Body of pancreas (tissue), 4 donors: ENCODE data around the gene DOCK2. TPM values are rescaled to one million over a fixed set of nuclear protein-coding genes. Genes with fewer than 3 reads are reported as not detected.

Experiments used
- ATAC-seq: fragments of 150-250 bp; one replicate; pipeline ENCODE4 v1.9.1; 2016
- DNase-seq, 4 donors: peaks; one replicate each; pipeline ENCODE4 v3.0.0-alpha.2; 2019
- H3K27ac ChIP-seq, 4 donors: fragments of 200-600 bp; sonication (generic); 1 replicate in 3 of 4; 2 replicates in 1 of 4; pipeline versions ENCODE4 v1.5.1 to v1.6.1; 2016 to 2019; ENCODE audit warnings: mild to moderate bottlenecking in 1 of 4, mixed read lengths in 1 of 4, moderate library complexity in 1 of 4
- H3K27me3 ChIP-seq, 2 donors: fragments of 200-600 bp; sonication (generic); one replicate each; pipeline ENCODE4 v1.6.0; 2016; ENCODE audit warnings: mild to moderate bottlenecking in 1 of 2
- H3K36me3 ChIP-seq, 2 donors: fragments of 200-600 bp; sonication (generic); replicated peaks in 1 of 2; 2 replicates each; pipeline ENCODE4 v1.5.1; 2016; ENCODE audit warnings: low read depth in 2 of 2; ENCODE audit not compliant: insufficient read depth in 1 of 2
- H3K4me1 ChIP-seq: fragments of 200-600 bp; sonication (generic); one replicate; pipeline ENCODE4 v1.6.0; 2016
- H3K4me3 ChIP-seq, 2 donors: fragments of 200-600 bp; sonication (generic); 1 replicate in 1 of 2; 2 replicates in 1 of 2; pipeline ENCODE4 v1.5.1; 2016 to 2019
- H3K9me3 ChIP-seq, 3 donors: fragments of 200-600 bp; sonication (generic); 1 replicate in 2 of 3; 2 replicates in 1 of 3; pipeline ENCODE4 v1.5.1; 2016
- POLR2A ChIP-seq, 3 donors: fragments of 450-650 bp; IDR thresholded peaks; one replicate each; pipeline ENCODE4 v1.6.1; 2016; ENCODE audit warnings: antibody characterized with exemption in 3 of 3, mild to moderate bottlenecking in 2 of 3
- WGBS, 2 donors: methylation state at CpG; one replicate each; pipeline ENCODE4 v1.1.5; 2017; 5-methylcytosine and 5-hydroxymethylcytosine counted together
- intact Hi-C: fragments of 100-400 bp; cut with DNase I; formaldehyde crosslinking; loops from one replicate; pipeline ENCODE4 v1.15.1; 2023
- total RNA-seq, 2 donors: library from RNA; depleted of rRNA; stranded (reverse); fragments of >200 nt; gene quantifications; one replicate each; pipeline ENCODE4 v1.1.0, GENCODE V29; 2016
- TF ChIP-seq, protein P1 (sequence below), 7 experiments: fragments of 450-650 bp in 4 of 7; fragments of 200-600 bp in 3 of 7; sonication (generic) in 3 of 7; IDR thresholded peaks; one replicate each; pipeline ENCODE4 v1.5.1; 2016 to 2019; ENCODE audit warnings: antibody characterized with exemption in 7 of 7

Gene DOCK2
- total RNA-seq, 2 donors from 2014 or later, result 3.1 to 7.6 TPM

DNA sequence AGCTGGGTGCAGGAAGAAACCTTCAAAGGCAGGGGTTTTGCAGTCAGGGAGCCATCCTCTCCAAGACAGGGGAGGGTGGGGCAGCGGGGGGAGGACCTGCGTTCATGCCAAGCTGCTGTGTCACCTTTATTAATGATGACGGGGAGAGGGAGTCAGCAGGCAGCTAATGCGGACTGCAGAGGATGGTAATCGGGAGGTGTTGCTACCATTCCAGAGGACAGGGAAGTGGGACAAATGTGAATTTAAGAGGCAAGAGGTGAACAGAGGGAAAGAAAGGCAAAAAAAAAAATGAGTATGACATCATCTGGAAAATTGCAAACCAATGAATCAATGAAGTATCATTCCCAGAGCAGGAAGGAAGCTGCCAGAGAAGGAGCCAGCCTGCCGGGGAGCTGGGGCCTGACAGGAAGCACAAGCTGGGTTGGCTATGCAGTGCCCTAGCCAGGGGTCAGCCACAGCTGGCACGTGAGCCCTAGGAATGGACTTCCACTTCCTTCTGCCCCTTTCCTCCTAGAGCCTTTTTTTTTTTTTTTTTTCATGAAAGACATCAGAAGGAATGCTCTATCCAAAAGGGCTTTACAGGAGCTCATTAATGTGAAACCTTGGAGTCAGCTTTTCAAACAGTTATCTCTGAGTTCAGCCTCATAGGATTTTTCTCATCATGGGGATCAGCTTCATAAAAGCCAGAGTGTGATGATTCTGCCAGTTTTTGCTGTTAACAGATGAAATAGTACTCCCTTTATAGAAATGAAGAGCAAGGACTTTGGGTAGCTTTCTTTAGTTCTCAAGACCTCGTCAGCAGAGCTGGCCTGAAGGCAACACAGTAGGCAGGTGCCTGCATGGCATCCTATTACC, 334.1 kb downstream of the DOCK2 start:
- Histone ChIP-seq H3K36me3 (no peaks in the 10 kb centered on the region), H3K27me3 (no peaks in the 10 kb centered on the region), H3K27ac (no peak overlapping the region), H3K9me3 (no peaks in the 10 kb centered on the region), H3K4me3 (no peak overlapping the region), H3K4me1 (no peaks in the 10 kb centered on the region)
- intact Hi-C loops, result no loop called here
- TF ChIP-seq POLR2A (IDR thresholded peaks at IDR 0.05), result no peak
- TF ChIP-seq, protein P1, sequence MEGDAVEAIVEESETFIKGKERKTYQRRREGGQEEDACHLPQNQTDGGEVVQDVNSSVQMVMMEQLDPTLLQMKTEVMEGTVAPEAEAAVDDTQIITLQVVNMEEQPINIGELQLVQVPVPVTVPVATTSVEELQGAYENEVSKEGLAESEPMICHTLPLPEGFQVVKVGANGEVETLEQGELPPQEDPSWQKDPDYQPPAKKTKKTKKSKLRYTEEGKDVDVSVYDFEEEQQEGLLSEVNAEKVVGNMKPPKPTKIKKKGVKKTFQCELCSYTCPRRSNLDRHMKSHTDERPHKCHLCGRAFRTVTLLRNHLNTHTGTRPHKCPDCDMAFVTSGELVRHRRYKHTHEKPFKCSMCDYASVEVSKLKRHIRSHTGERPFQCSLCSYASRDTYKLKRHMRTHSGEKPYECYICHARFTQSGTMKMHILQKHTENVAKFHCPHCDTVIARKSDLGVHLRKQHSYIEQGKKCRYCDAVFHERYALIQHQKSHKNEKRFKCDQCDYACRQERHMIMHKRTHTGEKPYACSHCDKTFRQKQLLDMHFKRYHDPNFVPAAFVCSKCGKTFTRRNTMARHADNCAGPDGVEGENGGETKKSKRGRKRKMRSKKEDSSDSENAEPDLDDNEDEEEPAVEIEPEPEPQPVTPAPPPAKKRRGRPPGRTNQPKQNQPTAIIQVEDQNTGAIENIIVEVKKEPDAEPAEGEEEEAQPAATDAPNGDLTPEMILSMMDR (IDR thresholded peaks at IDR 0.05), result no peak
- ATAC-seq, result no peak
- no peak for DNase-seq
- WGBS, 2 donors, result 32 to 40% methylated on average over 8 of the region's 8 CpGs

DNA sequence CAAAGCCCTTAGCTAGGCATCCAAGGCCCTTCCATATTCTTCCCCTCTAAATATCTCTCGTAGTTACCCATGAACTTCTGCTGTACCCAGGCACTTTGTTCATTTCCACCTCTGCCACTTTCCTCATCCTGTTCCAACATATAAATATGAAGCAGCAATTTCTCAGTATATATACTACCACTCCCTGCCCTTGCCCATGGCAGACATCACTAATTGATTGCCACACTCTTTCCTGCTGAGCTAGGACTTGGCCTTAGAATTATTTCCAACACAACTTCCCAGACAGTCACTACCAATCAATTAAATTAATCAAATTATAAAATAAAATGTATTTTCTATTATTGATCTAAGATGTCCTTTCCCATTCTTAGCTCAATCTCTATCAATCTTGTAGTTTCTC, 334.7 kb downstream of the DOCK2 start:
- intact Hi-C loops, result no loop called here
- whole genome bisulfite sequencing, 2 donors, result 68 to 81% methylated on average over 1 of the region's 1 CpG
- Histone ChIP-seq H3K36me3 (no peaks in the 10 kb centered on the region), H3K27me3 (no peaks in the 10 kb centered on the region), H3K27ac (no peak overlapping the region), H3K4me1 (no peaks in the 10 kb centered on the region), H3K9me3 (no peaks in the 10 kb centered on the region), H3K4me3 (no peak overlapping the region)
- ATAC-seq (no peak), DNase-seq (no peak)
- TF ChIP-seq POLR2A (IDR thresholded peaks at IDR 0.05), result no peak
- TF ChIP-seq, protein P1 (IDR thresholded peaks at IDR 0.05), result no peak

DNA sequence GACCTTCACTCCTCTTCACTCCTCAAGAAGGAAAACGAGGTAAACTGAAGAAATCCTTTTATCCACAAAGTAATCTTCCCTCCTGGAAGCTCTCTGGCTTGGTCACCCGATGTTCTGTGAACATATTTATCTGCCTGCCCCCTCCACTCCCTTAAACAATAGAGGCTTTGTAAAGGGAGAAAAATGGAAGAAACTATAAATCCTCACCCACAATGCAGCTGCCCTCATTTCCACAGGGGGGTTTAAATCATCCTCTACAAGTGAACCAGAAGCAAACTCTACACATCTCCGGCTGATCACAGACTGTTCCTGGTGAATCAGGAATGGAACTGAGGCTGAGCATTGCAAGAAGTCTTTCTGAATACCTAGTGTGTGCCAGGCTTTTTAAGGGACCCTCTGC, 336.0 kb downstream of the DOCK2 start:
- H3K4me3 ChIP-seq, result no peak overlapping the region
- TF ChIP-seq, protein P1 (IDR thresholded peaks at IDR 0.05), result no peak
- TF ChIP-seq POLR2A (IDR thresholded peaks at IDR 0.05), result no peak
- intact Hi-C loops, result no loop called here
- H3K4me1 ChIP-seq, result no peaks in the 10 kb centered on the region
- H3K27ac ChIP-seq, result no peak overlapping the region
- no peak for DNase-seq
- no peaks in the 10 kb centered on the region for H3K36me3 ChIP-seq
- no peaks in the 10 kb centered on the region for H3K9me3 ChIP-seq
- no peaks in the 10 kb centered on the region for H3K27me3 ChIP-seq
- ATAC-seq, result no peak
- WGBS, 2 donors, result 27 to 42% methylated on average over 3 of the region's 3 CpGs

DNA sequence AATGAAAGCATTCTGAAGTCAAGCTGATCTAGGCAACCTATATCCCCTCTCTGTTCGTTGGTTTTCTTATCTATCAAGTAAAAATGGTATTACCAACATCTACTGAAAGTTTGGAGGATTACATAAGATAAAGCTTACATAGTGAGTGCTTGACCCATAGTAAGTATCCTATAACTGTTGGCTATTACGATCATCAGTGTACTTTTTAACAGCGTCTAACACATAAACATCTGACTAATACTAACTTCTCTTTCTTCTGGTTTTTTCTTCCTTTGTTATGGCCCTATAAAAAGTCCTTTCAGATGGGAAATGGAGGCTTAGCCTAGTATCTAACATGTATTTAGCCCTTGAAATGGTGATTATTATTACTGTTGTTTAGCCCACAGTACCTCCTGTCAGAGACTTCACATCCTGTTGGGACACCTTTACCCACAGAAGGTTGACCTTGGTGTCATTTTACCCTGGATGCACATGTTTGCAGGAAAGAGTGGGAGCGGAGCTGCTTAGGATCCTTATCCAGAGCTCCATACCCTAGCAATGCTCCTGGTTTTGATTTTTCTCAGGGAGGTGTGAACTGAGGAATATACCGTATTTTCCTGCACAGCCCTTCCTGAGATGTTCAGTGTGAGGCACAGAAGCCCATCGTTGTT, 337.2 kb downstream of the DOCK2 start:
- ATAC-seq, result no peak
- TF ChIP-seq, protein P1 (IDR thresholded peaks at IDR 0.05), result no peak
- no peak for TF ChIP-seq POLR2A (IDR thresholded peaks at IDR 0.05)
- Histone ChIP-seq H3K27me3 (no peaks in the 10 kb centered on the region), H3K9me3 (no peaks in the 10 kb centered on the region), H3K4me3 (no peak overlapping the region), H3K27ac (no peak overlapping the region), H3K36me3 (no peaks in the 10 kb centered on the region), H3K4me1 (no peaks in the 10 kb centered on the region)
- WGBS, 2 donors, result 55 to 64% methylated on average over 6 of the region's 6 CpGs
- DNase-seq, result no peak
- intact Hi-C loops, result no loop called here
